ENCODE results near the gene PTCD1. TPM values are rescaled to one million over a fixed set of nuclear protein-coding genes. Genes with fewer than 3 reads are reported as not detected.

Gene PTCD1
- total RNA-seq, 1 donor from 2014 or later, result 6.1 TPM

DNA sequence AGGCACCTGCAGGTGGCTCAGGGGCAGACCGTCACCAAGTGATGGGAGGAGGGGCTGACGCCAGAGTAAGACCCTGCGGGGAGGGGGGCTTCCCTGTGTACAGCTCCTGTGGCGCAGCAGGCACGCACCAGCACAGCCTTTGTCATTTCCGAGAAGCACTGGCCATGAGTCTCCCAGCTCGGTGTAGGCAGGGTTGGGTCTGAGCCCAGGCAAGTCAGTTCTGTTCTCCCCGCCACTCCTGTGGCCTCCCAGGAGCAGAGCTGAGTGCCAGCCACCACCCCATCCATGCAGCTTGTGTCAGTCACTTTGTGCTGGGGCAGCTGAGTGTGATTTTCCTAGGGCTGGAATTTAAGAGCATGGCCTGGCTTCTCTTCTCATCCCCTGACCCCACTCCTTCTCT lies 13.3 kb upstream of the PTCD1 start:
- Histone ChIP-seq H3K9me3 (no peaks in the 10 kb centered on the region), H3K27ac (no peak overlapping the region), H3K4me1 (peaks cover 15% of the 10 kb centered on the region), H3K4me3 (no peak overlapping the region), H3K27me3 (no peaks in the 10 kb centered on the region), H3K36me3 (peaks cover 2 to 59% of the 10 kb centered on the region in 2 donors)
- TF ChIP-seq, protein P1, sequence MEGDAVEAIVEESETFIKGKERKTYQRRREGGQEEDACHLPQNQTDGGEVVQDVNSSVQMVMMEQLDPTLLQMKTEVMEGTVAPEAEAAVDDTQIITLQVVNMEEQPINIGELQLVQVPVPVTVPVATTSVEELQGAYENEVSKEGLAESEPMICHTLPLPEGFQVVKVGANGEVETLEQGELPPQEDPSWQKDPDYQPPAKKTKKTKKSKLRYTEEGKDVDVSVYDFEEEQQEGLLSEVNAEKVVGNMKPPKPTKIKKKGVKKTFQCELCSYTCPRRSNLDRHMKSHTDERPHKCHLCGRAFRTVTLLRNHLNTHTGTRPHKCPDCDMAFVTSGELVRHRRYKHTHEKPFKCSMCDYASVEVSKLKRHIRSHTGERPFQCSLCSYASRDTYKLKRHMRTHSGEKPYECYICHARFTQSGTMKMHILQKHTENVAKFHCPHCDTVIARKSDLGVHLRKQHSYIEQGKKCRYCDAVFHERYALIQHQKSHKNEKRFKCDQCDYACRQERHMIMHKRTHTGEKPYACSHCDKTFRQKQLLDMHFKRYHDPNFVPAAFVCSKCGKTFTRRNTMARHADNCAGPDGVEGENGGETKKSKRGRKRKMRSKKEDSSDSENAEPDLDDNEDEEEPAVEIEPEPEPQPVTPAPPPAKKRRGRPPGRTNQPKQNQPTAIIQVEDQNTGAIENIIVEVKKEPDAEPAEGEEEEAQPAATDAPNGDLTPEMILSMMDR (IDR thresholded peaks at IDR 0.05), result no peak
- no peak for TF ChIP-seq POLR2AphosphoS5 (IDR thresholded peaks at IDR 0.05; ENCODE audit: insufficient read depth in 1 of 2, low read depth in 1 of 2)
- no peak for TF ChIP-seq POLR2A (IDR thresholded peaks at IDR 0.05)
- no peak for DNase-seq (ENCODE audit: extremely low spot score in 2 of 2)
- intact Hi-C loops (cut with DNase I), result no loop called here

DNA sequence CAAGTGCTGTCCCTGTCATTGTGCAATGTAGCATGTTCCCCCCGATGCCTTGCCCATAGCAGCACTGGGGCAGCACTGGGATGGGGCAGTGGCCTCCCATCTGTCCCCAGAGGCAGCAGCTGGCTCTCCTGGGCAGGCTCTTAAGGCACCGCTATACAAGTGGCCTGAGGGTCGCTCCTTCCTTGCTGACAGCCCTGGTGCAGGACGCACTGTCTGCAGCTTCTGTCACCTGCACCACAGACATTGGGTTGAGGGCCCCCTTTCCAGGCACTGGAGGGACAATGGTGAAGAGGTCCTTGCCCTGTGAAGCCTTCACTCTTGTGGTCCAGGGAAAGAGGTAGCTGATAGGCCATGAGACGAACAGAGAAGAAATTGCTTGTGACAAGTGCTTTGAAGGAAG lies 10.7 kb upstream of the PTCD1 start:
- no peak for TF ChIP-seq POLR2AphosphoS5 (IDR thresholded peaks at IDR 0.05; ENCODE audit: insufficient read depth in 1 of 2, low read depth in 1 of 2)
- no peak for TF ChIP-seq POLR2A (IDR thresholded peaks at IDR 0.05)
- TF ChIP-seq, protein P1 (IDR thresholded peaks at IDR 0.05), result no peak
- H3K27me3 ChIP-seq, result no peaks in the 10 kb centered on the region
- no peaks in the 10 kb centered on the region for H3K9me3 ChIP-seq
- no peak for DNase-seq (ENCODE audit: extremely low spot score in 2 of 2)
- intact Hi-C loops (cut with DNase I), result no loop called here
- no peak overlapping the region for H3K27ac ChIP-seq
- peaks cover 2 to 56% of the 10 kb centered on the region in 2 donors for H3K36me3 ChIP-seq
- no peak overlapping the region for H3K4me3 ChIP-seq
- peaks cover 15% of the 10 kb centered on the region for H3K4me1 ChIP-seq

DNA sequence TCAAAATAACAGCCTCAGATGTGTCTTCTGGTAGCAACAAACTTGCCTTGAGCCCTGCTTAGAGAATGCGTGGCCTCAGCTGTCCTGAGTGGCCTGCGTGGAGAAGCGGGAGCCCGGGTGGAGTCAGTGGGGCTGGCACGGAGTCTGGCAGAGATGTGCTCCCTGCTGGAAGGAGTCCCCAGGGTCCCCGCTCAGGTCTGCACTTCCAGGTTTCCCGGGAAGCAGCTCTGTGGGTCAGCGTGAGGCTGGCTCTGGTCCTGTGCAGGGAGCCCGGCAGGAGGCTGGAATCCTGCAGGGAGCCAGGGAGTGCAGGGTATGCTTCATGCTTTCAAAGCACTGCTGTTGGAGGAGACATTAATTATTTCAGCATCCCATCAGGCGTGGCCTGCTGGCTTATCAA lies 10.3 kb upstream of the PTCD1 start:
- Histone ChIP-seq H3K4me3 (no peak overlapping the region), H3K36me3 (peaks cover 2 to 54% of the 10 kb centered on the region in 2 donors), H3K27ac (no peak overlapping the region), H3K27me3 (no peaks in the 10 kb centered on the region), H3K9me3 (no peaks in the 10 kb centered on the region), H3K4me1 (peaks cover 15% of the 10 kb centered on the region)
- intact Hi-C loops (cut with DNase I), result no loop called here
- DNase-seq (ENCODE audit: extremely low spot score in 2 of 2), result no peak
- TF ChIP-seq, protein P1 (IDR thresholded peaks at IDR 0.05), result no peak
- TF ChIP-seq POLR2AphosphoS5 (IDR thresholded peaks at IDR 0.05; ENCODE audit: insufficient read depth in 1 of 2, low read depth in 1 of 2) (no peak), POLR2A (IDR thresholded peaks at IDR 0.05) (no peak)

DNA sequence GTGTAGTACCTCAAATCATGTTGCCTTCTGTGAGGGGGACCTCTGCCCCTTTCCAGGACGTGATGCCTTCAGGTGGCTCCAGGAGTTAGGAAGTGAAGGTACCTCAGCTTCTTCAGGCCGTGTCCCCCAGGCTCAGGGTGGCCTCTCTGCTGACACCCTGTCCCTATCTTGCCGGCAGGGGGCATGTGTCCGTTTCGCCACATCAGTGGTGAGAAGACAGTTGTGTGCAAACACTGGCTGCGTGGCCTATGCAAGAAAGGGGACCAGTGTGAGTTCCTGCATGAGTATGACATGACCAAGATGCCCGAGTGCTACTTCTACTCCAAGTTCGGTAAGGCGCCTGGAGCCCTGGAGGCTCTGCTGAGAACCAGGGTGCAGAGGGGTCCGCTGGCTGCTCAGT lies 9.3 kb upstream of the PTCD1 start:
- TF ChIP-seq POLR2AphosphoS5 (IDR thresholded peaks at IDR 0.05; ENCODE audit: insufficient read depth in 1 of 2, low read depth in 1 of 2) (no peak), POLR2A (IDR thresholded peaks at IDR 0.05) (no peak)
- TF ChIP-seq, protein P1 (IDR thresholded peaks at IDR 0.05), result no peak
- no peak overlapping the region for H3K27ac ChIP-seq
- no peaks in the 10 kb centered on the region for H3K9me3 ChIP-seq
- peaks cover 9% of the 10 kb centered on the region for H3K4me1 ChIP-seq
- H3K27me3 ChIP-seq, result no peaks in the 10 kb centered on the region
- intact Hi-C loops (cut with DNase I), result no loop called here
- no peak overlapping the region for H3K4me3 ChIP-seq
- H3K36me3 ChIP-seq, result peaks cover under 1 to 54% of the 10 kb centered on the region in 2 donors
- no peak for DNase-seq (ENCODE audit: extremely low spot score in 2 of 2)

DNA sequence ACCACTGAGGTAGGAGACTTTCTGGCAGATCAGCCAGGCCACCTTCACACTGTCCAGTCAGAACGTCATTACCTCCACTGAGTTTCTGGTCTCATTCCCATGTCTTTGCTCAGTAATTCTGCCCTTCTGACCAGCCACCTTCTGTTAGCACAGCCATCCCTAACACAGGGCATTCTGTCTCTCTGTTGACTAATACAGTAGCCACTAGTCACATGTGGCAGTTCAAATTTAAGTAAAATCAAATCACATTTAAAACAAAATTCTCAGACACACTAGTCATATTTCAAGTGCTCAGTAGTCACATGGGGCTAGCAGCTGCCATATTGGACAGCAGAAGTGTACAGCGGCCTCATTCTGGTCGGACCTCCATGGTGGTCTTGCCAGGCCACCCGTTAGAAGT lies 7.5 kb upstream of the PTCD1 start:
- TF ChIP-seq POLR2AphosphoS5 (IDR thresholded peaks at IDR 0.05; ENCODE audit: insufficient read depth in 1 of 2, low read depth in 1 of 2) (no peak), POLR2A (IDR thresholded peaks at IDR 0.05) (no peak)
- TF ChIP-seq, protein P1 (IDR thresholded peaks at IDR 0.05), result no peak
- no peak for DNase-seq (ENCODE audit: extremely low spot score in 2 of 2)
- intact Hi-C loops (cut with DNase I), result no loop called here
- no peaks in the 10 kb centered on the region for H3K9me3 ChIP-seq
- H3K27ac ChIP-seq, result no peak overlapping the region
- peaks cover 0 to 56% of the 10 kb centered on the region in 2 donors for H3K36me3 ChIP-seq
- H3K4me1 ChIP-seq, result peaks cover 18% of the 10 kb centered on the region
- no peak overlapping the region for H3K4me3 ChIP-seq
- no peaks in the 10 kb centered on the region for H3K27me3 ChIP-seq

Data from vagina (tissue), 2 donors.